ENCODE results near the gene ANKRD18B.
"Not testable (repeated sequence)": the region's sequence is repeated elsewhere in the genome, so short reads cannot be mapped to it uniquely, and the experiment has no call there.

ANKRD18B gene

GRCh38 chr9:33614001-33614687, 90.1 kb downstream of the ANKRD18B start:
- no peak for DNase-seq

GRCh38 chr9:33618370-33618769, 94.3 kb downstream of the ANKRD18B start:
- not testable (repeated sequence) for DNase-seq

- peak in 1 of 2 experiments; percentile 7 for DNase-seq
Observed at GRCh38 chr9:33619666-33620404, 95.8 kb downstream of the ANKRD18B start.

GRCh38 chr9:33620738-33621439, 96.8 kb downstream of the ANKRD18B start:
- DNase-seq: no peak
